ENCODE data around the gene RABGAP1L.

GRCh38 chr1:175036476-175036875 lies 877.2 kb downstream of the RABGAP1L start:
- TF ChIP-seq, protein P1, sequence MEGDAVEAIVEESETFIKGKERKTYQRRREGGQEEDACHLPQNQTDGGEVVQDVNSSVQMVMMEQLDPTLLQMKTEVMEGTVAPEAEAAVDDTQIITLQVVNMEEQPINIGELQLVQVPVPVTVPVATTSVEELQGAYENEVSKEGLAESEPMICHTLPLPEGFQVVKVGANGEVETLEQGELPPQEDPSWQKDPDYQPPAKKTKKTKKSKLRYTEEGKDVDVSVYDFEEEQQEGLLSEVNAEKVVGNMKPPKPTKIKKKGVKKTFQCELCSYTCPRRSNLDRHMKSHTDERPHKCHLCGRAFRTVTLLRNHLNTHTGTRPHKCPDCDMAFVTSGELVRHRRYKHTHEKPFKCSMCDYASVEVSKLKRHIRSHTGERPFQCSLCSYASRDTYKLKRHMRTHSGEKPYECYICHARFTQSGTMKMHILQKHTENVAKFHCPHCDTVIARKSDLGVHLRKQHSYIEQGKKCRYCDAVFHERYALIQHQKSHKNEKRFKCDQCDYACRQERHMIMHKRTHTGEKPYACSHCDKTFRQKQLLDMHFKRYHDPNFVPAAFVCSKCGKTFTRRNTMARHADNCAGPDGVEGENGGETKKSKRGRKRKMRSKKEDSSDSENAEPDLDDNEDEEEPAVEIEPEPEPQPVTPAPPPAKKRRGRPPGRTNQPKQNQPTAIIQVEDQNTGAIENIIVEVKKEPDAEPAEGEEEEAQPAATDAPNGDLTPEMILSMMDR (IDR thresholded peaks at IDR 0.05): no peak
- no peak for TF ChIP-seq EZH2 (IDR thresholded peaks at IDR 0.05)
